ENCODE measurements around the gene SCNN1B. TPM values are rescaled to one million over a fixed set of nuclear protein-coding genes. Genes with fewer than 3 reads are reported as not detected.
"Not testable (repeated sequence)": the region's sequence is repeated elsewhere in the genome, so short reads cannot be mapped to it uniquely, and the experiment has no call there.

The SCNN1B gene
- polyA plus RNA-seq, 6 donors from 2014 or later = not detected

DNA sequence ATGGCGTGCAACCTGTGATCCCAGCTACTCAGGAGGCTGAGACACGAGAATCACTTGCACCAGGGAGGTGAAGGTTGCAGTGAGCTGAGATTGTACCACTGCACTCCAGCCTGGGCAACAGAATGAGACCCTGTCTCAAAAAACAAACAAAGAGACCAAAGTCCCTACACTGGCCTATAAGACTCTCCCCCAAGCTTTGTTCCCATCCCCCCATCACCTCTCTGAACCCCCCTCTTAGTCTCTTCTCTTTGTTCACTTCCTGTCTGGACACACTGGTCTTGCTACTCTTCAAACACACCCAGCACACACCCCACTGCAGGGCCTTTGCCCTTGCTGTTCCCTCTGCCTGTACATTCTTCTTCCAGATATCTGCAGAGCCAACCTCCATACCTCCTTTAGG, 7.8 kb upstream of the SCNN1B start:
- no peak for ATAC-seq (ENCODE audit: low read depth in 2 of 2)
- no peak overlapping the region for H3K4me3 Mint-ChIP-seq
- no peaks in the 10 kb centered on the region for H3K4me1 Mint-ChIP-seq
- H3K36me3 Mint-ChIP-seq = no peaks in the 10 kb centered on the region
- peaks cover 25 to 39% (median 35%) of the 10 kb centered on the region in 3 donors for H3K27me3 Mint-ChIP-seq
- DNase-seq = no peak
- H3K27ac Mint-ChIP-seq = no peak overlapping the region
- H3K9me3 Mint-ChIP-seq = peaks cover 0 to 2% (median 0%) of the 10 kb centered on the region in 7 donors

DNA sequence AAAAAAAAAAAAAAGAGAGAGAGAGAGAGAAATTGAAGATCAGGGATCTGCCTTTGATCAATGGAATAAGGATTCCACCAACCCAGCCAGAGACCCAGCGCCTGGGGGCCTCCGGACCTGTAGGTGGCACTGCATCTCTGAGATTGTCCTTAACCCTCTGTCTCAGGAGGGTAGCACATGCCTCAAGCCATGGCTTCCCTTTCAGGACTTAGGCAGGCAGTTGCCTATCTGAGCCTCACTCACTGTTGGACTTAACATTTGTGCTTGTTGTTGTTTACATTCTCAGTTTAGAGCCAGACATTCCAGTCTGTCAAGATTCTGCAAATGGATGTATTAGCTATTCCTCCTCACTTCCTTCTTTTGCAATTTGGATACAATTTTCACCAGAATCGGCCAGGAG, 5.1 kb upstream of the SCNN1B start:
- H3K4me1 Mint-ChIP-seq = peaks cover 3 to 8% (median 6%) of the 10 kb centered on the region in 3 donors
- H3K4me3 Mint-ChIP-seq = no peak overlapping the region
- peaks cover 0 to 4% (median 0%) of the 10 kb centered on the region in 7 donors for H3K9me3 Mint-ChIP-seq
- ATAC-seq (ENCODE audit: low read depth in 2 of 2) = no peak
- H3K36me3 Mint-ChIP-seq = peaks cover 0 to 9% of the 10 kb centered on the region in 2 donors
- H3K27me3 Mint-ChIP-seq = peaks cover 32 to 58% (median 47%) of the 10 kb centered on the region in 3 donors
- H3K27ac Mint-ChIP-seq = peak overlapping the region in 1 of 6 donors; percentile 8
- no peak for DNase-seq

DNA sequence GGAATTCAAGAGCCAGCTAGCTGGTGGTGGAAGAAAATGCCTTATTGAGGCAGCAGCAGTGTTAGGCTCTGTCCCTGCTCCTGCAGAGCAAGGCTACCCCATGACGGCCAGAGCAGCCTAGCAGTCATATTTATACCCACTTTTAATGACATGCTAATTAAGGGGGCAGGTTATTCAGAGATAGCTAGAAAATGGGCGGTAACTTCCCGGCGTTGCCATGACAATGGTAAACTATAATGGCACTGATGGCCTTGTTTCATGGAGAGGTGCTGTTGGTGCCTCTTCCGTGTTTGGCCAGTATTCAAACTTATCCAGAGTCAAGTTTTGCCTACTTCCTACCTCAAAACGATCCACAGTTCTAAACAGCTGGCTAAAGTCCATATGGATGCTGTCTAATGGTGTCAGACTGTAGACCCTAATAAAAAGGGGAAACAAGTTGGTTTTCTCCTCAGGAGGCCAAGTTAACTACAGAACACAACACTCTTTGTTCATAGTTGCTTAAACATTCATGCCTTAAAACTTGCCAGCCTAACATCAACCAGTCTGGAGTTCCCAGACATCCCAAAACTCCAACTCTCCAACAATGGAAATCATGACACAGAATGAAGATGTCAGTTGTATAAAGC, 3.7 kb upstream of the SCNN1B start:
- no peak for DNase-seq
- ATAC-seq (ENCODE audit: low read depth in 2 of 2) = no peak
- Mint-ChIP-seq H3K4me3 (no peak overlapping the region), H3K27me3 (peaks cover 31 to 64% (median 53%) of the 10 kb centered on the region in 3 donors), H3K36me3 (peaks cover 0 to 10% of the 10 kb centered on the region in 2 donors), H3K27ac (no peak overlapping the region), H3K4me1 (peaks cover 3 to 8% (median 6%) of the 10 kb centered on the region in 3 donors), H3K9me3 (peaks cover 0 to 4% (median 0%) of the 10 kb centered on the region in 7 donors)

DNA sequence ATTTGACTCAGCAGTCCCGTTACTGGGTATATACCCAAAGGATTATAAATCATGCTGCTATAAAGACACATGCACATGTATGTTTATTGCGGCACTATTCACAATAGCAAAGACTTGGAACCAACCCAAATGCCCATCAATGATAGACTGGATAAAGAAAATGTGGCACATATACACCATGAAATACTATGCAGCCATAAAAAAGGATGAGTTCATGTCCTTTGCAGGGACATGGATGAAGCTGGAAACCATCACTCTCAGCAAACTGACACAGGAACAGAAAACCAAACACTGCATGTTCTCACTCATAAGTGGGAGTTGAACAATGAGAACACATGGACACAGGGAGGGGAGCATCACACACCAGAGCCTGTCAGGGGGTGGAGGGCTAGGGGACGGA, 2.3 kb upstream of the SCNN1B start:
- H3K4me1 Mint-ChIP-seq; H3K27ac Mint-ChIP-seq; H3K9me3 Mint-ChIP-seq; DNase-seq; ATAC-seq (ENCODE audit: low read depth in 2 of 2); H3K4me3 Mint-ChIP-seq: not testable (repeated sequence)
- H3K27me3 Mint-ChIP-seq = peaks cover 32 to 66% (median 54%) of the 10 kb centered on the region in 3 donors
- H3K36me3 Mint-ChIP-seq = peaks cover 0 to 10% of the 10 kb centered on the region in 2 donors

DNA sequence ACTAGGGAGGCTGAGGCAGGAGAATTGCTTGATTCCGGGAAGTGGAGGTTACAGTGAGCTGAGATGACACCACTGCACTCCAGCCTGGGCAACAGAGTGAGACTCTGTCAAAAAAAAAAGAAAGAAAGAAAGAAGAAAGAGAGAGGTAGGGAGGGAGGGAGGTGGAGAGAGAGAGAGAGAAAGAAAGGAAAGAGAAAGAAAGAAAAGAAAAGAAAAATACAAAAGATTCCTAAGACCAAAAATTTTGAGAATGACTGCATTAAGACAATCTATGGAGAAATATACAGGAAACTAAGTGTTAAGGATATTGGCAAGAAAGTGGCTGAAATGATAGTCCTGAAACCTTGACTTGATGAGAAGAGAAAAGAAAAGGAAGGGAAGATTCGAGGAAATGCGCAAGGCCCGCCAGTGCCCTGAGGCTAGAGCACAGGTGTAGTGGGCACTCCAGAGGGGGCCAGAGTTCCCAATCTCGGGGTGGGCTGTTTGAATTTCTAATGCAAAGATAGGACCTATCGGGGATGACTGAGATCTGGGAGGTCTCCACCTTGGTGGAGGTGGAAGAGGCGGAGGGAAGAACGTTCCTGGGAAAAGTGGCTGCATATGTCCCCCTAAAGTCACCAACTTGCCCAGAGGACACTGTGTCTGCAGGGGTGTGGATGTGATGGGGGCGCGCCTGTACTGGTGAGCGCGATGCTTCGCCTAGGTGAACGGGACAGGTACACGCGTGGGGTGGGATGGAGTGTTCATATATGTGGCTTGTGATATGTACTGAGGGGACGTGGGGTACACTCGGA, 654 bp upstream of the SCNN1B start:
- DNase-seq = no peak
- H3K36me3 Mint-ChIP-seq = peaks cover 0 to 10% of the 10 kb centered on the region in 2 donors
- peaks cover 32 to 52% (median 42%) of the 10 kb centered on the region in 3 donors for H3K27me3 Mint-ChIP-seq
- peak overlapping the region in 3 of 8 donors; percentile 1 to 39 (median 10) for H3K4me3 Mint-ChIP-seq
- ATAC-seq (ENCODE audit: low read depth in 2 of 2) = no peak
- peaks cover 0 to 4% (median 0%) of the 10 kb centered on the region in 7 donors for H3K9me3 Mint-ChIP-seq
- no peak overlapping the region for H3K27ac Mint-ChIP-seq
- peaks cover 3 to 8% (median 6%) of the 10 kb centered on the region in 3 donors for H3K4me1 Mint-ChIP-seq

DNA sequence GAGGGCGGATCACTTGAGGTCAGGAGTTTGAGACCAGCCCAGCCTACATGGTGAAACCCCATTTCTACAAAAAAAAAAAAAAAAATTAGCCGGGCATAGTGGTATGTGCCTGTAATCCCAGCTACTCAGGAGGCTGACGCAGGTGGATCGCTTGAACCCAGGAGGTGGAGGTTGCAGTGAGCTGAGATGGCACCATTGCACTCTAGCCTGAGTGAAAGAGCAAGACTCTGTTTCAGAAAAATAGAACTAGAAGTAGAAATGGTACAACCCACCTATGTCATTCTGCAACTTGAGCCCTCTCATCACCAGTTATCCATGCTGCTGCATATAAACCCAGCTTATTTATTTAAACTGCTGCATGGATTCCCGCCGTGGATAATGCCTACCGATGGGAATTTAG, 1.6 kb downstream of the SCNN1B start:
- Mint-ChIP-seq H3K4me3 (no peak overlapping the region), H3K36me3 (peaks cover 0 to 10% of the 10 kb centered on the region in 2 donors), H3K4me1 (peaks cover 3 to 8% (median 6%) of the 10 kb centered on the region in 3 donors), H3K27ac (no peak overlapping the region), H3K9me3 (peaks cover 0 to 4% (median 0%) of the 10 kb centered on the region in 7 donors), H3K27me3 (peaks cover 25 to 46% (median 44%) of the 10 kb centered on the region in 3 donors)
- no peak for ATAC-seq (ENCODE audit: low read depth in 2 of 2)
- no peak for DNase-seq

DNA sequence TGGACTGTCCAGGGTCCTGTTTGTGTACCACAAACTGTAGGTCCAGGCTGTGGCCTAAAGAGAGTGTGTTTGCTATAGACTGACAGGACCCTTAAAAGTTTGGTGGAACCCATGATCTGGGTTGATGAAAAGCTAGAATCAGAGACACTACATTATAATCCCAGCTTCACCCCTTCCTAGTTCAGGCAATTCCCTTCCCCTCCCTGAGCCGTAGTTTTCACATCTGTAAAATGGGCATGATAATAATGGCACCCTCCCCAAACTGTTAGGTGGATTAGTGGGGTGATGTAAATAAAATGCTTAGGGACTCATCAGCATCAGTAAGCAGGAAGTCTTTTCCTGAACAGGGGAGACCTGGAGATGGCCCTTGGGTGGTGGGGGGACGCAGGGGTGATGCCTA, 2.5 kb downstream of the SCNN1B start:
- no peak overlapping the region for H3K27ac Mint-ChIP-seq
- H3K4me1 Mint-ChIP-seq = peaks cover 3 to 8% (median 6%) of the 10 kb centered on the region in 3 donors
- no peak overlapping the region for H3K4me3 Mint-ChIP-seq

DNA sequence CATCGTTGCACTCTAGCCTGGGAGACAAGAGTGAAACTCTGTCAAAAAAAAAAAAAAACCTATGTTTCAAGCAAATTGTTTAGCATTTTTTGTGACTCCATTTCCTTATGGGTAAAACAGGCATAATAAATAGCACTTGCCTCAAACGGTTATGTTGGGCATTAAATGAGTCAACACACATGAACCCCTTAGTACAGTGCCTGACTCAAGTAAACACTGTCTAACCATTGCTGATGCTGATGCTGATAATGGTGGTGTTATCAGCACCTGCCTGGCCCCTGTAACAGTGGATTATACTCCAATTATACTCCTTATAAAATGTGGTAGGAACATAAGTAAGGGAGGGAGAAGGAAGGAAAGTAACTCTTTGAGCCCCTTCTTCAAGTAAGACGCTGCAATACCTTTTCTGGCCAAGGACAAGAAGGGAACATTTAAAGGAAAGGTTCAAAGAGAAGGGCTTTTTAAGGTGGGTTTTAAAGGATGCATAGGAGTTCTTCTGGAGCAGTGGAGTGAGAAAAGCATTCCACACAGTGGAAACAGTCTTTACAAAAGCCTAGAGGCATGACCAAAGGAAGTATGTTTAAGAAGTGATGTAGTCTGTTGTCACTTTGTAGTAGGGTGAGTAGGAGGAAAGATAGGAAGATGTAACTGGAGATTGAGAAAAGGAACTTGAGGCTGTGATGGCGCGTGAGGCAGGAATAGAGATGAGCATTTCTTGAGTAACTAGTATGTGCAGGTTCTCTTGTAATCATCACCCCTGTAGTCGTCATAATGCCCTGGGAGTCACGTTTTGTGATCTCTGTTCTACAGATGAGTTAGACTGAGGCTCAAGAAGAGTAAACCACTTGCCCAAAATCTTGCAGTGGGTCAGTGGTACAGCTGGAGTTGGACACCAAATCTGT, 4.3 kb downstream of the SCNN1B start:
- Mint-ChIP-seq H3K4me3 (no peak overlapping the region), H3K27me3 (peaks cover 25 to 37% (median 29%) of the 10 kb centered on the region in 3 donors), H3K27ac (no peak overlapping the region), H3K9me3 (peaks cover 2 to 10% (median 6%) of the 10 kb centered on the region in 7 donors), H3K36me3 (peaks cover 0 to 6% of the 10 kb centered on the region in 2 donors), H3K4me1 (peaks cover 2 to 5% (median 3%) of the 10 kb centered on the region in 3 donors)
- ATAC-seq (ENCODE audit: low read depth in 2 of 2) = no peak
- no peak for DNase-seq

More for the DNA sequence above, 2.5 kb downstream of the SCNN1B start:
- Mint-ChIP-seq H3K27me3 (peaks cover 28 to 44% (median 39%) of the 10 kb centered on the region in 3 donors), H3K9me3 (peaks cover 0 to 4% (median 0%) of the 10 kb centered on the region in 7 donors), H3K36me3 (peaks cover 0 to 10% of the 10 kb centered on the region in 2 donors)
- ATAC-seq (ENCODE audit: low read depth in 2 of 2) = no peak
- DNase-seq = no peak

DNA sequence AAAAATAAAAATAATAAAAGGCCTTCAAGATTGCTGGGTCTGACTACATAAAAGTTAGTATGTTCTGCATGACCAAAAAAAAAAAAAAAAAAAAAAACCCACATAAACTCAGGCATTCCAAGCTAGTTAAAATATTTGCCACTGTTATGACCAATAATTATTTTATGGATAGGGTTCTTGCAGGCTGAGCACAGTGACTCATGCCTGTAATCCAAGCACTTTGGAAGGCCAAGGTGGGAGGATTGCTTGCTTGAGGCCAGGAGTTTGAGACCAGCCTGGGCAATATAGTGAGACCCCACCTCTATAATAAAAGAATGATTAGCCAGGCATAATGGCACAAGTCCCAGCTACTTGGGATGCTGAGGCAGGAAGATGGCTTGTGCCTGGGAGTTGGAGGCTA, 8.1 kb downstream of the SCNN1B start:
- peaks cover 0 to 12% (median 8%) of the 10 kb centered on the region in 3 donors for H3K27me3 Mint-ChIP-seq

DNA sequence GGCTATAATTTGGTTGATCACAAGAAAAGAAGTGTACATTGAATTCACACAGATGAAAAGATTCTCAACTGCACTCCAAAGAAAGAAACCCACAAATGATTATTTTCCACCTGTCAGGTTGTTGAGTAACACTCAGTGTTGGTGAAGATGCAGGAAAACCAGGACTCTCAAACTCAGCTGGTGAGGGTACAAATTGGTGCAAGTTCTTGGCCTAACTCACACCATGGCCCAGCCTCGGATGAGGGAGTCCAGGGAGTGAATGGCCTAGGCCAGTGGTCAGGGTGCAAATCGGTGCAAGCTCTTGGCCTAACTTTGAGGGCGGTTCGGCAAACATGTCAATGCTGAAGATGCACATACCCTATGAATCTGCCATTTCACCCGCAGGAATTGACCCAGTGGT, 8.6 kb downstream of the SCNN1B start:
- Mint-ChIP-seq H3K27ac (no peak overlapping the region), H3K36me3 (no peaks in the 10 kb centered on the region), H3K27me3 (peaks cover 0 to 12% (median 8%) of the 10 kb centered on the region in 3 donors), H3K4me1 (no peaks in the 10 kb centered on the region), H3K4me3 (no peak overlapping the region), H3K9me3 (peaks cover 2 to 10% (median 8%) of the 10 kb centered on the region in 7 donors)
- ATAC-seq (ENCODE audit: low read depth in 2 of 2) (no peak), DNase-seq (no peak)

More for the DNA sequence above, 8.1 kb downstream of the SCNN1B start:
- H3K9me3 Mint-ChIP-seq = peaks cover 2 to 10% (median 8%) of the 10 kb centered on the region in 7 donors
- no peak overlapping the region for H3K4me3 Mint-ChIP-seq
- DNase-seq (no peak), ATAC-seq (ENCODE audit: low read depth in 2 of 2) (no peak)
- H3K4me1 Mint-ChIP-seq = no peaks in the 10 kb centered on the region
- no peak overlapping the region for H3K27ac Mint-ChIP-seq
- H3K36me3 Mint-ChIP-seq = no peaks in the 10 kb centered on the region

DNA sequence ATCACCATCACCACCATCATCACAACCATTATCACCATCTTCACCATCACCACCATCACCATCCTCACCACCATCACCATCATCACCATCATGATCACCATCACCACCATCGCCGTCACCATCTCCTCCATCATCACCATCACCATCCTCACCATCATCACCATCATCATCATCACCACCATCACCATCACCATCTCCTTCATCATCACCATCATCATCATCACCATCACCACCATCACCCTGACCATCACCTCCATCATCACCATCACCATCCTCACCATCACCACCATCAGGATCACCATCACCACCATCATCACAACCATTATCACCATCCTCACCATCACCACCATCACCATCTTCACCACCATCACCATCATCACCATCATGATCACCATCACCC, 14.1 kb downstream of the SCNN1B start:
- Mint-ChIP-seq H3K9me3 (peaks cover 0 to 4% (median 0%) of the 10 kb centered on the region in 7 donors), H3K27me3 (peaks cover 0 to 3% (median 0%) of the 10 kb centered on the region in 3 donors), H3K27ac (no peak overlapping the region), H3K4me1 (no peaks in the 10 kb centered on the region), H3K4me3 (no peak overlapping the region), H3K36me3 (no peaks in the 10 kb centered on the region)
- DNase-seq (no peak), ATAC-seq (ENCODE audit: low read depth in 2 of 2) (no peak)

DNA sequence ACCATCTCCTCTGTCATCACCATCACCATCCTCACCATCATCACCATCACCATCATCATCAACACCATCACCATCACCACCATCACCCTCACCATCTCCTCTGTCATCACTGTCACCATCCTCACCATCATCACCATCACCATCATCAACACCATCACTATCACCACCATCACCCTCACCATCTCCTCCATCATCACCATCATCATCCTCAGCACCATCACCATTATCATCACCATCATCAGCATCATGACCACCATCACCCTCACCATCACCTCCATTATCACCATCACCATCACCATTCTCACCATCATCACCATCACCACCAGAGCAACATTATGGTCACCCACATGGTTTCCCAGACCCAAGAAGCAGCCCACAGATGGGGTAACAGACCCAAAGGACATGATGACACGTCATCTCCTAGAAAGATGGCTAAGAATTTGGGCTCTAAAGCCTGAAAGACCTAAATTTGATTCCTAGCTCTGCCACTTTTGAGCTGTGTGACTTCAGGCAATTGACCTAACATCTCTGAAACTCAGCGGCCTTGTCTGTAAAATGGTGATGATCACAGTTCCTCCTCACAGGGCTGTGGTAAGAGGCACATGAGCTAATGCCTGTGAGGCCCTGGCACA, 14.6 kb downstream of the SCNN1B start:
- Mint-ChIP-seq H3K9me3 (peaks cover 0 to 2% (median 0%) of the 10 kb centered on the region in 7 donors), H3K27ac (no peak overlapping the region), H3K4me3 (no peak overlapping the region), H3K4me1 (no peaks in the 10 kb centered on the region), H3K27me3 (peaks cover 0 to 3% (median 0%) of the 10 kb centered on the region in 3 donors), H3K36me3 (no peaks in the 10 kb centered on the region)
- DNase-seq (no peak), ATAC-seq (ENCODE audit: low read depth in 2 of 2) (no peak)
